GM18870 (cell line): Measurements from ENCODE around the gene BCAS1.

Experiments
- ATAC-seq: cut with Tn5 transposase; IDR thresholded peaks from one replicate; pipeline ENCODE4 v1.9.1; 2021; ENCODE audit warnings: moderate library complexity; ENCODE audit not compliant: unreplicated experiment

Gene BCAS1

DNA sequence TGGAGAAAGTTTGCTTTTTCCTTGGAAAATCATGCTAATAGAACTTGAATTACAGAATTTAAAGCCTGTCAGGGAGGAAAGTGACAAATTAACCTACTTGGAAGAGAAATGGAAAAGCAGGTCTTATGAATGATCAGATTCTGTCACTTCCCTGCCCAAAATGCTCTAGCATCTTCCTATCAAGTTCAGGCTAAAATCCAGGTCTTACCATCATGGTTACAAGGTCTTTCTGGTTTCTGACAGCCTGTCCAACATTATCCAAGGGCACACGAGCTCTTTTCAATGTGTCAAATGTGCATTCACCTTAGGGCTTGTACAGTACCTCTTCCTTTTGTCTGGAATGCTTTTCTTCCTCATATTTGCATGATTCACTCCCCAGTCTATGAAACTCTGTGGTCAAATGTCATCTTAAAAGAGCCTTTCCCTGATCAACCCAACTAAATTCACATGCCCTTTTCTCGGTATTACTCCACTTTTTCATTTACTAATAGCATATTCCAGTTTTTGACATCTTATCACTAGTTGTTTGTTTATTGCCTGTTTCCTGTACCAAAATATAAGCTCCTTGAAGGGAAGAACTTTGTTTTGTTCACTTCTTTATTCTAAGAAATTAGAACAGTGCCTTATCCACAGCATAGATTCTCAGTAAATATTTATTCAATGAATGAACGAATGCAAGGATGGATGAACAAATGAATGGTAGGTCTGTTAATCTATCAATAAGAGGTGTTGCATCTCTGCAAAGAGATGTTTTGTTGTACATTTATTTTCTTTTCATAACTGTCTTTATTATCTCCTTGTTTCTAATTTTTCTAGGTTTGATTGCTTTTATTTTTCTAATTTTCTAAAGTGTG is 139.5 kb downstream of the BCAS1 start:
- no peak for ATAC-seq

DNA sequence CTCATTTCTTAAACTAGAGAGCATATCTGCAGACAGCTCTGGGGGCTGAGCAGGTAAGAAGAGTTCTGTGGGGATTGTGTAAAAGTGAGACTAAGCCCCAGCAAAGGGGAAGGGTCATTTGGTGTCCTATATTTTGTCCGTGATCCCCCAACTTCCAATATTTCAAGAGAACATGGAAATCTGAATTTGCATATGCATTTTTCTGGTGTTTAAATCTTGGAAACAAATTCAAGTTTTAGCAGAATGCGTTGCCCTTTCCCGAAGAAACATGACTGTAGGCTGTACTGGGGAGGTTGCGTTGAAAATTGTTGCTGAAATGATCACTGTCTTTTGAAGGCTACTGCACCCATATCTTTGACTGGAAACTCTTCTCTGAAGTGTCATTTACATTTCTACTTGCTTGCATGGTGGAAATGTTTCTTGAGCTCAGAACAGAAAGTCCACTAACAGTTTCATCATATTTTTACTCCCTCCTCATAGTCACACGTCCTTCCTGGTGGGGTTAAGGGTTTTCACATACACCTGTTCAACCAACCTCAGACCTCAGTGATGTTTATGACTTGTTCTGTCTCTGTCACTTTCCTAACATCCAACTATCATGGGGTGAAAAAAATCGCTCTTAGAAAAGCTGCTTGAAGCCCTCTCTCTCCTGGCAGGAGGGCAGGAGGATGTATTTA is 140.3 kb downstream of the BCAS1 start:
- peak; percentile 65 for ATAC-seq

DNA sequence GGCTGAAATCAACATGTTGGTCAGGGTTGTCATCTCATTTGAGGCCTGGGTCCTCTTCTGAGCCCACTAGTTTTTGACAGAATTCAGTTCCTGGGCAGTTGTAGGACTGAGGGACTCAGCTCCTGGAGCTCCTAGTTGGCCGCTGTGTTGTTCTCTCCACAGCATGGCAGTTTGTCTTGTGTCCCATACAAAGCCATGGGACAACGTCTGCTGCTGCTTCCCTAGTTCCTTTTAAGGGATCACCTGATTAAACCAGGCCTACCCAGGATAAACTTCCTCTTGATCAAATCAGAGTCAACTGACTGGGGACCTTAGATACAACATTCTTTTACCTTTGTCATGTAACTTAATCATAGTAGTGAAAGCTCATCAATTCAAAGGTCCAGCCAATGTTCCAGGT is 141.0 kb downstream of the BCAS1 start:
- no peak for ATAC-seq

DNA sequence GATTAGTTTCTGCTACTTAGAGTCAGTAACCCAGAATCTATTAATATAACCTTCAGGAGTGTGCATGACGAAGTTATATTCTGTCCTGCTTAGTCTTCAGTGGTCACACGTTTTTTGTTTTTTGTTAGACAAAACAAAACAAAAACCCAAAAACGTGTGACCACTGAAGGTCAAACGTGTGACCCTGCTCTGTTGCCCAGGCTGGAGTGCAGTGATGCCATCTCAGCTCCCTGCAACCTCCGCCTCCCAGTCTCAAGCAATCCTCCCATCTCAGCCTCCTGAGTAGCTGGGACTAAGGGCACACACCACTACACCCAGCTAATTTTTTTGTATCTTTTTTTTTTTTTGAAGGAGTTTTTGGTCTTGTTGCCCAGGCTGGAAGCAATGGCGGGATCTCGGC is 142.4 kb downstream of the BCAS1 start:
- no peak for ATAC-seq

DNA sequence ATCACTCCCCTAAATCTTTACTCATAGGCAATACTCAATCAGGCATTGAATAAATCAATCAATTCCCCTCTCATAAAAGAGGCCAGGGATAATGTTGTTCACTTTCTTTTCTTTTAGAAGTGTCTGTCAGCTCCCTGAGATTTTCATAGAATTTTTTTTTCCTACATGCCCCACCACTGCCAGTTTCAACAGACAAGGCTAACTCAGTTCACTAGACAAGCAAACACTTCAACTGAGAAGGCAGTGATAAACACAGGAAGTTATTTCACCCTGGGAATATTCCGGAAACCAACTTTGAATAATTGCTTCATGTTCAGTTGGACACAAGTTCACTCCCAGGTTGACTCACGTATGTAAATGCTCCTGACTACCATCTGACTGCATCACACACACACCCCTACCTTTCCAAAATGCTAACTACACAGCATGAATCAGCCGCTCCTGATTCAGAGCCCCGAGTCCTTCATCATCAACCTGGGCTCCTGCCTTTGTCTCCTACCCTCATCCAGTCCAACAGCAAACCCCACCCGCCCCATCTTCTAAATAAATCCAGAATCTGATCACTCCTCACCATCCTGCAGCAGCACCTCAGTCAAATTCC is 143.9 kb downstream of the BCAS1 start:
- peak; percentile 70 for ATAC-seq

DNA sequence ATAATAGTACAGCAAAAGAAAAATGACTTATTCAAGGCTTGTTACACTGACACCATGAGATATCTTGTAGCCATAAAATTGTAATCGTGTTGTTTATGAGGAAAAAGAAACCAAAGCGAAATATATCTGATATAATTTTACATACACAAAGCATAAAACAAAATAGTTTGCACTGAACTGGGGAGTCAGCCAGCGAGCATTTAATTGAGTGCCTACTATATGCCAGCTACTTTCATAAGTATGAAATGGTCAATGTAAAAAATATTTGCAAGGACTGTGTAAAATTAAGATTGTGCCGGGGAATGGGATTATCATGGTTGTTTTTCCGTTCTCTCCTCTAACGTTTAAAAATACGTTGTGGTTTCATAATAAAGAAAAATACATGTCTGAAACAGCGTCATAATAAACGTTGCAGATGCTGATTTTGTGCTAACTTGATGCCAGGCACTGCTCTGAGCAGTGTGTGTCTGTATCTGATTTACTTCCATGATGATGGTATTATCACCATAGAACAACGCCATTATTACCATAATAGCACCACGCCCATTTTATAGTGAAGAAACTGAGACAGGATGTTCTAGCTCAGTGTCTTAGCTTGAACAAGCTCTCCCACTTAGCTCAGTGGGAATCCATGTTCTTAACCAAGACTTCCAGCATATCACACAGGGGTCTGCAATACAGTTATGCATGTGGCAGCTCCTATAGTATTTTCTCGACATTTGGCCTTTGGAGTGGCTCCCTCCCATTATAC is 144.6 kb downstream of the BCAS1 start:
- ATAC-seq = no peak

DNA sequence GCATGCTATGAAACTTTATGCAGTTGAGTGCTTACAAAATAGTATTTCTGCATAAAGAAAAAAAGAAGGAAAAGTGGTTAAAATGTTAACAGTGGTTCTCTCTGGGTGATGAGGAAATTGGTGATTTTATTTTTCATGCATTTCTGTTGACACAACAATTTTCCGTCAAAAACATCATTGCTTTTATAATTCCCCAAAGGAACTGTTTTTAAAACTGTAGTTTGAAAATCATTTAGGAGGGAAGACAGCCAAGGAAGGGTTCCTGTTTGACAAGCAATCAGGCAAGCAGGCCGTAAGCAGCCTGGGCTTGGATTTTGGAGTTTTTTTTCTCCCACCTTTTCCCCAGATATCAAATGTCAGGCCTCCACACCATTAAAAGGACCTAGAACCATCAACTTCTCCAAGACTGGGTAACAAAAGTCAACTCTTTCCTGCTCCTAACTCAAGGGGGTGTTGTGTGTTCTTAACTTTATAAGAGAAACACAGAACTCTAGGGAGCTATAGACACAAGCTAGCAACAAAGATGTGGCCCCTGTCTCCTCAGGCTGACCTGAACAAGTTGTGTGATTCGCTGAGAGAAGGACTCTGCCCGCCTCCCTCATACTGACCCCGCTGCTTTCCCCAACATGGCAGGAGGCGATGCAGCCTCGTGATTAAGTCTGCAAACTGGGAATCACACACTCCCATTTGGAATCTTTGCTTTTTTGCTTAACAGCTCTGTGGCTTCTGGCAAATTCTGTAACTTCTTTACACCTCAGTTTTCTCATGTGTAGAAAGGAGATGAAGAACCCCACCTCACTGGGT is 146.6 kb downstream of the BCAS1 start:
- ATAC-seq = no peak

DNA sequence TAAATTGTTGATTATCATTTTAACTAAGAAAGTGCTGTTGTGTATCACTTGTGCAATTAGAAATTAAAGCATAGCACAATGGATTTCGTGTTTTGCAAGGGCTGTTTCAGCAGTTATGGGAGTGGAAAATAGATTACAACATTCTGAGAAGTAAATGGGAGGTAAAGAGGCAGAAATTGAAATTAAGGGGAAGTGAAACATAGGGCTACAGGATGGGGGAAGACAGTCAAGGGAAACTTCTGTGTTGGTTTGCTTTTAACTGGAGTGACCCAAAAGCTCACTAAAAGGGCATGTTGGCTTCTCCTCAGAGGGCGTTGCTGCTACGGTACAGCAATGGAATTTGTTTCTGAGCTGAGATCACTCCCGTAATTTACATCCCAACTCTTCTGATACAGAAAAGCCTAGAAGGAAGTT is 147.5 kb downstream of the BCAS1 start:
- ATAC-seq = peak; percentile 59

DNA sequence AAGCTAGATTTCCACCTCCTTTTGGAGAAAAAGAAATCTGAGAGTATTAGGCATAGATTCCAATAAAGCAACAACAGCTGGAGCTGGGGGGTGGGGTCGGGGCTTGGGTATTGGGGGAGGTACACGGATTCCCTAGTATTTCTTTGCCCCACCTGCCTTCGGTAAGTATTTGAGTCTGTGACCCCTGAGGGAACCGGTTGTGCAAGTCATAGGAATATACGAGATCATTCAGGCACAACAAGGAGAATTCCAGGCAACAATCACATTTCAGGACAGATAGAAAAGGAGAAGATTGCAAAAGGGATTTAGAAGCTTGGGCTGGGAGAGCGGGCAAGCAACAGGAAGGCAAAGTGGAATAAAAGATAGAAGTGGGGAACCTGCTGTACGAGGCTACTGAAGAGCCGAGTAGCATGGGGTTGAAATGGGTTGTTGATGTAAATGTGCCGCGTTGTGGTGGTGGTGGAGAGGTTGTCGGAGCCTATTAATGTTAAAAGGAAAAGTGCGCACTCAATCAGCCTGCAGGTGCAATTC is 148.9 kb downstream of the BCAS1 start:
- no peak for ATAC-seq

DNA sequence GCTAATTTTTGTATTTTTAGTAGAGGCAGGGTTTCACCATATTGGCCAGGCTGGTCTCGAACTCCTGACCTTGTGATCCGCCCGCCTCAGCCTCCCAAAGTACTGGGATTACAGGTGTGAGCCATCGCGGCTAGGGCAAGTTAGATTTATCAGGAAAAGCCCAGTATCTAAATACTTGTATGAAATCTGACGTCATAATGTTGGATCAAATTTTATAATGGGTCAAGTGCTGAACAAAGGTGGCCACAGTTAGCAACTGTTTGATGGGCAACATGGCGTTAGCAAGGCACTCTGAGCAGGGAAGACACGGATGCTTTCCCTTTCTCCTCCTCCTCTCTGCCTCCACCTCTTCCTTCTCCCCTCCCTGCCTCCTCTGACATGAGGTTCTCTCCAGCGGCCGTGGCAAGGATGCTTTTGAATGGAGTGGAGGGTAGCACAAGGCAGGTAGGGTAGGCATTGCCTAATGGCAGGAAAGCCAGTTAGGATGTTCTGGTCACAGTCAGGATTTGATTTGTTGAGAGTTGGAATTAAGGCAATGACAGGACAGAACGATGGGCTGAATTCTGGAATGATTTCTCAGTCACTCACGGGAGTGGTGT is 149.6 kb downstream of the BCAS1 start:
- no peak for ATAC-seq

DNA sequence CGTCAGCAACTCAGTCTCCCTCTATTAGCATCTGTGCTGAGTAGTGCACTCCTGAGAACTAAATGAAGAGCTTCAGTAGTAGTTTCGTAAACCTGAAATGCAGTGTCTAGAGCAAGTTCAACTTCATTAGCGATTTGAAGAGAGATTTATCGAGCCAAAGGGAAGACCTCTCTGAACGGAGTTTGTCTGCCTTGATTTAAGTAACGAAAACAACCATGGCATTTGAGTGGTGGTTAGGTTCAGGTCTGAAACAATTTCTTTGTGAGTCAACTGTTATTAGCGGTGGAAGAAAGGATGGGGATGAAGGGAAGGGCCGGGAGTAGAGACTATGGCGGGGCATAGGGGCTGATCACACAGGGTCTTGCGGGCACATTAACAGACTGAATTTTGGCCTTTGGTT is 150.5 kb downstream of the BCAS1 start:
- ATAC-seq = no peak

DNA sequence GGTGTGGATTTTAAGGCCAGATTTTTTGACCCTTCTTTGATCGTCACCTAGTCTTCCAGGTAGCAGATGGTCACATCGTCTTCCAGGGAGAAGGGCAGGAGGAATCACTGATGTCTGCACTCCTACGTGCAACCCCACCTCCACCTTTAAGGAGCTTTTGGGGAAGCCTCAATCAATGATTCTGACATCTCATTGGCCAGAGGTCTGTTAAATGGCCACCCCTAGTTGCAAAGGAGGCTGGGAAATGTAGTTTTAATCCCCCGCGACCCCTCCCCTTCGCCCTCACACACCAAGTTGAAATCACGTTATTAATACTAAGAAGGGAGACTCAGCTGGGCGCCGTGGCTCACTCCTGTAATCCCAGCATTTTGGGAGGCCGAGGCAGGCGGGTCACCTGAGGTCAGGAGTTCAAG is 151.4 kb downstream of the BCAS1 start:
- ATAC-seq = no peak

DNA sequence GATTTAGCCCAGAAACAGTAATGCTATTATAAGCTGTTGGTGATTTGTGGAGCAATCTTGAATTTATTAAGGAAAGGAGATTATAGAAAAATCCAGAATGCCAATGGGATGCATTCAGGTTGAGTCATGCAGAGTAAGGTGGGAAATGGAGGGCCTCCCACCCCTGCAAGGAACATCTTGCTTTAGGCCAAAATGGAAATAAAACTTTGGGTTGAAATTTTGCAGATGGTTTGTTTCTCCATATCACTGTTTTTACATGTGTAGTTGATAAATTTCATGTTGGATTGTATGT is 152.4 kb downstream of the BCAS1 start:
- no peak for ATAC-seq

DNA sequence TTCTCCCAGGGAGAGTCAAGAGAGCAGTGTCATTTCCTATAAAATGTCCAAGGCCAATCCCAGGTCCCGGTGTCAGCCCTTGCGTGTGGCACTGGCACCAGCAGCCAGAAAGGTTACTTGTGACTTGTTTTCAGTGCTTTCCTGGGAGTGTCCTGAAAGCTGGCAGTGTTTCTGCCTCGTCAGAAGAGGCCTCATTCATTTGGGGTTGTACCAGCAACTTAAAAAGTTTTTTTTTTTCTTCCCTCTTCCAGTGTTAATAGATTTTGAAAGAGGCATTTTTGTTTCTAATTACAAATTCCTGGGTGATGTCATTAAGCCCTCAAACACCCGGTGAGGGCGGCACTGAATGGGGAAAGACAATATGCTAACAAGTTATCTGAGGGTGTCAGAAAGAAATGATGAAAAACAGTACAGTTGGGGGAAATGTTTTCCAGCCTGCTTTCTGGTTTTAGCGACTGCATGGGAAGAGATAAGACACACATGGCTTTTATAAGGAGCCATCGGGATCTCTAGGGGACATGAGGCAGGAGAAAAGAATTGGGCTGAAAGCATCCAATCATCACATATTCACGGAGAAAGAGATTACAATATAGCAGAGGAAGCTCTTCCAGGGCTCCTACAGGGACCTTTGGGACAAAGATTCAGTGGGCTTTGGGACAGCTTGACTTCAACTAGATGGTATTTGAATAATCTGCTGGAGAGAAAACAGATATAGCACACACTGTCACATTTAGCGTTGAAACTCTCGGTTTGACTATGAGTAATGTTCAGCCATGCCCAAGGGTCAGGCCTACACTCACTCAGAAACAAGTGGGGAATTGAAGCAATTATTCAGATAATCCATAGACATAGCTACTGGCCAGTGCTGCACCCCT is 153.0 kb downstream of the BCAS1 start:
- ATAC-seq = peak; percentile 72

DNA sequence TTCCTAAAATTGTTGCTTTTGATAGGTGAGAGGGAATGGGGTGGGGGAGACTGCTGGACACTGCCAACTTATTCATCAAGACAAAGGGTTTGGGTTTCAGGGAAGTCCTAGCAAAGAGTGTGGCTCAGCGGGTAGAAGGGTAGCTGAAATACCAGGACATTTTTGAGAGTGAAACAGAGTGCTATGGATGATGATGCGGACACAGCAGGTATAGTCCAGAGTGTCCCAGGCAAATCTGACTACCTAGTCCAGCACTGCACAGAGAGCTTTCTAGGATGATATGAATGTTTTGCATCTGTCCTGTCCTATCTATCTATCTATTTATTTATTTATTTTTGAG is 154.3 kb downstream of the BCAS1 start:
- ATAC-seq = no peak

DNA sequence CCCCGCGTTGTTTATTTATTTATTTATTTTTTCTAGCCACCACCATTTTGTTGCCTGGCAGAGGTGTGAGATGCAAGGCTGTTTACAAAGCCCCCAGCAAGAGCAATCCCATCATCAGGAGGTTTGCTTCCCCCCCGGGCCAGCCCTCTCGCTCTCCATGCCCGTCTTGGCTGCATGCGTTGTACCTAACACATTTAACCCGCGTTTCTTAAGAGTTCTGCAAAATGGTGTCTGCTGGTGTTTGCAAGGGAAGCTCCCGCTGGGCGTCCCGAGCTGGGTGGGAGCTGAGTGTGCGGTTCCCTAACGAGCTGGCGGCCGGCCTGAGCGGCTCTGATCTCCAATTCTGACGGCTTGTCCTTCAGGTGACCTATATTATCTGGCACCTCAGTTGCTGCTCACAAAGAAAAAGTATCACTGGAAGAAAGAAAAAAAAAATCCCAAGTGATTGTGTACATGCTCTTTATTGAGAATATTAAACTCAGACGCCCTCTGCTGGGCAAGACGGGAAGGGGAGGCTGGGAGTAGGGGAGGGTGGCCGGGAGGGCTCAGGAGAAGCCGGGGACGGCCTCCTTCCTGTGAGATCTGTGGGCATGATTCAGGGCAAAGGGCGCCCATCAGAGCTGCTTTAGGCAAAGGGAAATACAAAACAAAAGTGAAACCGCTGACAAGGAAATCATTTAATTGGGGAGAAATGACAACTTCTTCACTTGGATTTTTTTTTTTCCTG is 154.8 kb downstream of the BCAS1 start:
- peak; percentile 48 for ATAC-seq

DNA sequence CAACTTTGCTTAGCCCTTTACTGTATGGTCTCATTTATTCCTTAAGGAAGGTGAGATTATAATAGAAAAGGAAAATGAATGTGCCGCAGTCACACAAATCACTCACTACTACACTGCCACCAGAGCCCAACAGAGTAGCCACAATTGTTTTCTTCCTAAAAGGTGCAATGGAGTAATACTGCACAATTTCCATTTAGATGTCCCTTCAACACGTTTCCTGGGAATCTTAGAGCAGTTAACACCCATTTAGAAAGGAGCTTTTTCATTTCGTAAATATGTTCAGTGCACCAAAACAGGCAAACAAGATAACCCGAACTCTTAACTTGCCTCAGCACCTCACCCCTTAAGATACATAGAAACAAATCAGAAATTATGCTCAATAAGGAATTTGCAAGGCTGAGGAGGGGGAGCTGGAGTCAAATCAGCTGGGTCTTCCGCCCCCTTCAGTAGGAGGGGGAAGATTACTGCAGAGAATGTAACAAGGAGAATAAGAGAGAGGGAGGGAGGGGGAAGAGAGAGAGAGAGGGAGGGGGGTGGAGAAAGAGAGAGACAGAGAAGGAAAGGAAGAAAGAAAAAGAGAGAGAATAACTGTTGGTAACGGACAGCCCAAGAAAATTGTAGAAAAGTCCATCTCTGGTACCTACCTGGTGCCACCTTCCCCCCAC is 155.5 kb downstream of the BCAS1 start:
- no peak for ATAC-seq
